ENCODE results near the gene PRKN.

Gene PRKN

DNA sequence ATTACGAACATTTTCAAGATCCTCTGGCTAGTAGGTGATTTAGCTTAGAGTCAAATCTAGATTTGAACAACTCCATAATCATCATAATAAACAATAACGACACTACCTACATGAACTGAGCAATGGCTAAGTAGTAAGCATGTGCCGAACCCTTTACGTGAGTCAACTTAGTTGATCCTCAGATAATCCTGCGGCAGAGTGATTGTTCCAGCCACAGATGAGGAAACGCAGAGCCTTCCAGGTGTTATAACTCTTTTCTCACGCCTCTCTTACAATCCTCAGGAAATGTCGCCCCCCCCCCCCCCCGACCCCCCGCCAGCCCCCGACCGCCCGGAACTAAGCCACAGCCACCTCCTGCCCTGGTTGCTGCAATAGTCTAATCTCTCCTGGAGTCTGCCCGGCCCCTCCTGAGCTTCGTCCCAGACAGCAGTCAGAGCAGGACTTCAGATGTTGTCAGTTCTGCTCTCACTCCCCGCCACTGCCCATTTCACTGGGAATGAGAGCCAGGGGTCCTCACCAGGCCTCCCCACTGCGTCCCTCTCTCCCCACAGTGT is 1312.2 kb downstream of the PRKN start:
- H3K4me1 ChIP-seq: no peaks in the 10 kb centered on the region
- intact Hi-C loops (cut with DNase I; ENCODE audit: low total_unique reads): no loop called here
- no peaks in the 10 kb centered on the region for H3K36me3 ChIP-seq
- no peak overlapping the region for H3K4me3 ChIP-seq
- no peaks in the 10 kb centered on the region for H3K27me3 ChIP-seq
- no peaks in the 10 kb centered on the region for H3K9me3 ChIP-seq
- DNase-seq: no peak
- H3K27ac ChIP-seq: no peak overlapping the region
- TF ChIP-seq, protein P1, sequence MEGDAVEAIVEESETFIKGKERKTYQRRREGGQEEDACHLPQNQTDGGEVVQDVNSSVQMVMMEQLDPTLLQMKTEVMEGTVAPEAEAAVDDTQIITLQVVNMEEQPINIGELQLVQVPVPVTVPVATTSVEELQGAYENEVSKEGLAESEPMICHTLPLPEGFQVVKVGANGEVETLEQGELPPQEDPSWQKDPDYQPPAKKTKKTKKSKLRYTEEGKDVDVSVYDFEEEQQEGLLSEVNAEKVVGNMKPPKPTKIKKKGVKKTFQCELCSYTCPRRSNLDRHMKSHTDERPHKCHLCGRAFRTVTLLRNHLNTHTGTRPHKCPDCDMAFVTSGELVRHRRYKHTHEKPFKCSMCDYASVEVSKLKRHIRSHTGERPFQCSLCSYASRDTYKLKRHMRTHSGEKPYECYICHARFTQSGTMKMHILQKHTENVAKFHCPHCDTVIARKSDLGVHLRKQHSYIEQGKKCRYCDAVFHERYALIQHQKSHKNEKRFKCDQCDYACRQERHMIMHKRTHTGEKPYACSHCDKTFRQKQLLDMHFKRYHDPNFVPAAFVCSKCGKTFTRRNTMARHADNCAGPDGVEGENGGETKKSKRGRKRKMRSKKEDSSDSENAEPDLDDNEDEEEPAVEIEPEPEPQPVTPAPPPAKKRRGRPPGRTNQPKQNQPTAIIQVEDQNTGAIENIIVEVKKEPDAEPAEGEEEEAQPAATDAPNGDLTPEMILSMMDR (IDR thresholded peaks at IDR 0.05): no peak

DNA sequence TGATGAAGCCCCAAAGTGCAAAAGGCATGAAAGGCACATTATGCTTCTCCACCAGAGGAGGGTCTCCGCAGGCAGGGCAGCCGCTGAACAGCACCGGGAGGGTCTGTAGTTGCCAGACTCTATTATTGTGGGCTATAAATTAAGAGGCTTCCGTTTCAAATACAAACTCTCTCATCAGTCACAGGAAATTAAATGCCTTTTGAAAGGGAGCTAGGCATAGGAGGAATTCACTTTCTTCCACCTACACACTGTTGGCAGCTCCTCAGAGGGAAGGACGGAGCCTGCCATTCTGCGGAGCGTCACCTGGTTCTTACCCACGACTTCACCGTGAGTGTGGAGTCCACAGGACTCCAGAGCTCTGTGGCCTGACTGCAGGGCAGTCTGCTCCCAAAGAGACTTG is 1312.9 kb downstream of the PRKN start:
- no peak overlapping the region for H3K4me3 ChIP-seq
- H3K4me1 ChIP-seq: no peaks in the 10 kb centered on the region
- H3K27me3 ChIP-seq: no peaks in the 10 kb centered on the region
- no peak for DNase-seq
- H3K36me3 ChIP-seq: no peaks in the 10 kb centered on the region
- intact Hi-C loops (cut with DNase I; ENCODE audit: low total_unique reads): no loop called here
- TF ChIP-seq, protein P1 (IDR thresholded peaks at IDR 0.05): no peak
- H3K9me3 ChIP-seq: no peaks in the 10 kb centered on the region
- no peak overlapping the region for H3K27ac ChIP-seq

DNA sequence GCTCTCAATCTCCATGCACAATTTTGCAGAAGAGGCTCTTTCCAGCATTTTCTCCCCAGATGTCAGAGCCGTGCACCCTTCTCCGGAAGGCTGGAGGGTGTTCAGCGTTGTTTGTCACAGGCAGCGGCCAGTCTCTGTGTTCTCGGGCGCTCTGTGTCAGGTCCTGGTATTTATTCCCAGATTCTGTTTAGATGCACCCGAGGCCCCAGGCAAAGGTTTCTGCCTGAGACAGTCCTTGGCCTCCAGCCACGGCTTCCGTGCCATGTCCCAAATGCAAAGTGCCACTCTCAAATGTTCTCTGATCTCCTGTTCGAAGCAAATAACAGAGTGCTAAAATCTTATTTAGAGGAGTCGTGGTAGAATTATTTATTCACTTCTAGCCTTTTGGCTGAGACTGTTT is 1313.4 kb downstream of the PRKN start:
- intact Hi-C loops (cut with DNase I; ENCODE audit: low total_unique reads): no loop called here
- no peaks in the 10 kb centered on the region for H3K36me3 ChIP-seq
- no peaks in the 10 kb centered on the region for H3K27me3 ChIP-seq
- no peak for DNase-seq
- TF ChIP-seq, protein P1 (IDR thresholded peaks at IDR 0.05): no peak
- H3K27ac ChIP-seq: no peak overlapping the region
- no peaks in the 10 kb centered on the region for H3K4me1 ChIP-seq
- H3K4me3 ChIP-seq: no peak overlapping the region
- no peaks in the 10 kb centered on the region for H3K9me3 ChIP-seq

DNA sequence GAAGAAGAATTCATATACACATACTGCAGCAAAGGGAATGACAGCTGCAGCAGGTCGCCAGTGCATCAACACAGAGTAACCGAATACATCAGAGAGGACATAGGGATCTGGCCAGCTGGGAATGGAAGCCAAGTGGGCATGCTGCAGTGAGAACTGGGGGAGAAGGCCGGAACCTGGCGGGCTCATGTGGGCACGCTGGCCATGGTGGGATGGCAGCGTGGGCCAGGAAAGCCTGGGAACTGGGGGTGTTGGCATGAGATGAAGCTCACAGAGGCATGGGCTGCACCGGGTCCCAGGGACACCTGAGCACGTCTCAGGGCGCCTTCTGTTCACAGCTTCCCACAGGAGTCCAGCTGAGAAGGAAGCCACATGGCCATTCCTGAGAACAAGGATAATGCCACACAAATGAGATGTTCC is 1314.2 kb downstream of the PRKN start:
- H3K4me1 ChIP-seq: no peaks in the 10 kb centered on the region
- intact Hi-C loops (cut with DNase I; ENCODE audit: low total_unique reads): no loop called here
- no peaks in the 10 kb centered on the region for H3K27me3 ChIP-seq
- DNase-seq: no peak
- TF ChIP-seq, protein P1 (IDR thresholded peaks at IDR 0.05): no peak
- H3K27ac ChIP-seq: no peak overlapping the region
- no peaks in the 10 kb centered on the region for H3K36me3 ChIP-seq
- no peaks in the 10 kb centered on the region for H3K9me3 ChIP-seq
- H3K4me3 ChIP-seq: no peak overlapping the region

DNA sequence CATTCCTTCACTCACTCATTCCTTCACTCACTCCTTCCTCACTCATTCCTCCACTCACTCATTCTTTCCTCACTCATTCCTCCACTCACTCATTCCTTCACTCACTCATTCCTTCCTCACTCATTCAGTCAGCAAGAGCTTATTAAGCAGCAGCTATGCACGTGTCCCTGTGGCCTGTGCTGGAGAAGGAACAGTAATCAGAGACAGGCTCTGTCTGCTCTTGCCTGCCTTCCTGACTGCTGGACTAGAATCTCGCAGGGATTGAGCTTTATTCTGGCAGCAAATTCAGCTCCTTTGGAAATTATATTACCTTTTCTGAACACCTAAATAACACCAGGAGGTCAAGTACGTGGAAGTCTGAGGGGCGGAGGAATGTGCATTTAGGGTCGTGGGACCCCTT is 1314.8 kb downstream of the PRKN start:
- no peaks in the 10 kb centered on the region for H3K4me1 ChIP-seq
- no peak for DNase-seq
- no peak overlapping the region for H3K27ac ChIP-seq
- H3K27me3 ChIP-seq: no peaks in the 10 kb centered on the region
- TF ChIP-seq, protein P1 (IDR thresholded peaks at IDR 0.05): no peak
- no peaks in the 10 kb centered on the region for H3K36me3 ChIP-seq
- no peak overlapping the region for H3K4me3 ChIP-seq
- no peaks in the 10 kb centered on the region for H3K9me3 ChIP-seq
- intact Hi-C loops (cut with DNase I; ENCODE audit: low total_unique reads): no loop called here

Measured in tibial artery (tissue), 4 donors.